Vagina (tissue), 2 donors: ENCODE results near the gene ATRN. TPM values are rescaled to one million over a fixed set of nuclear protein-coding genes. Genes with fewer than 3 reads are reported as not detected.

ENCODE experiments used
- DNase-seq, 2 donors: peaks; one replicate each; pipeline ENCODE4 v3.0.0-alpha.2; 2017; ENCODE audit errors: extremely low spot score in 2 of 2
- H3K27ac ChIP-seq: fragments of 200-600 bp; sonication (generic); one replicate; pipeline ENCODE4 v1.5.1; 2019
- H3K27me3 ChIP-seq: fragments of 200-600 bp; sonication (generic); one replicate; pipeline ENCODE4 v1.5.1; 2019
- H3K36me3 ChIP-seq, 2 donors: fragments of 200-600 bp; sonication (generic); one replicate each; pipeline ENCODE4 v1.5.1; 2017 to 2019
- H3K4me1 ChIP-seq: fragments of 200-600 bp; sonication (generic); one replicate; pipeline ENCODE4 v1.5.1; 2019
- H3K4me3 ChIP-seq, 2 donors: fragments of 200-600 bp; sonication (generic); 1 replicate in 1 of 2; 2 replicates in 1 of 2; pipeline ENCODE4 v1.5.1; 2016 to 2019
- H3K9me3 ChIP-seq: fragments of 200-600 bp; sonication (generic); one replicate; pipeline ENCODE4 v1.5.1; 2019
- CTCF ChIP-seq, 3 experiments: fragments of 450-650 bp in 2 of 3; fragments of 200-600 bp in 1 of 3; sonication (generic) in 1 of 3; IDR thresholded peaks; one replicate each; pipeline ENCODE4 v1.5.1; 2017 to 2019; ENCODE audit warnings: antibody characterized with exemption in 3 of 3, mild to moderate bottlenecking in 2 of 3, moderate library complexity in 2 of 3
- POLR2A ChIP-seq, 2 donors: fragments of 450-650 bp; IDR thresholded peaks; one replicate each; pipeline ENCODE4 v1.6.1; 2017; ENCODE audit warnings: antibody characterized with exemption in 2 of 2, mild to moderate bottlenecking in 2 of 2, moderate library complexity in 2 of 2
- POLR2AphosphoS5 ChIP-seq, 2 donors: sonication (generic); formaldehyde crosslinking; IDR thresholded peaks; one replicate each; pipeline ENCODE4 v1.9.0; 2017; ENCODE audit warnings: antibody characterized with exemption in 2 of 2, mild to moderate bottlenecking in 2 of 2, low read depth in 1 of 2; ENCODE audit not compliant: insufficient read depth in 1 of 2
- intact Hi-C: fragments of 100-400 bp; cut with DNase I; formaldehyde crosslinking; loops from one replicate; pipeline ENCODE4 v1.15.1; 2023
- total RNA-seq: library from RNA; depleted of rRNA; stranded (reverse); fragments of >200 nt; gene quantifications from one replicate; pipeline ENCODE4 v1.2.3, GENCODE V29; 2016

The ATRN gene
- total RNA-seq, 1 donor from 2014 or later, result 22.8 TPM

- DNase-seq, result no peak
- no peak for TF ChIP-seq POLR2A (IDR thresholded peaks at IDR 0.05)
- no peak for TF ChIP-seq POLR2AphosphoS5 (IDR thresholded peaks at IDR 0.05; ENCODE audit: insufficient read depth in 1 of 2, low read depth in 1 of 2)
- TF ChIP-seq CTCF (IDR thresholded peaks at IDR 0.05), result no peak
- Histone ChIP-seq H3K27me3 (no peaks in the 10 kb centered on the region), H3K36me3 (no peaks in the 10 kb centered on the region), H3K27ac (no peak overlapping the region), H3K9me3 (no peaks in the 10 kb centered on the region), H3K4me1 (peaks cover 4% of the 10 kb centered on the region), H3K4me3 (peak overlapping the region; percentile 16 to 33)
- intact Hi-C loops, result no loop called here
Observed at GRCh38 chr20:3661060-3661813, 190.4 kb downstream of the ATRN start.

GRCh38 chr20:3661814-3662665 lies 191.2 kb downstream of the ATRN start:
- Histone ChIP-seq H3K4me1 (peaks cover 10% of the 10 kb centered on the region), H3K9me3 (no peaks in the 10 kb centered on the region), H3K27me3 (no peaks in the 10 kb centered on the region), H3K4me3 (no peak overlapping the region), H3K27ac (no peak overlapping the region), H3K36me3 (no peaks in the 10 kb centered on the region)
- no peak for DNase-seq
- intact Hi-C loops, result no loop called here
- TF ChIP-seq CTCF (IDR thresholded peaks at IDR 0.05) (no peak), POLR2A (IDR thresholded peaks at IDR 0.05) (no peak), POLR2AphosphoS5 (IDR thresholded peaks at IDR 0.05; ENCODE audit: insufficient read depth in 1 of 2, low read depth in 1 of 2) (no peak)

GRCh38 chr20:3663031-3663701 lies 192.3 kb downstream of the ATRN start, which contains the start of gene GFRA4:
Gene GFRA4, minus strand, starts transcription at chr20:3663399. Its CDS starts 0 bp downstream, at chr20:3663399.
- intact Hi-C loops, result no loop called here

GRCh38 chr20:3663858-3664257 lies 193.0 kb downstream of the ATRN start:
- H3K27me3 ChIP-seq, result no peaks in the 10 kb centered on the region
- no peaks in the 10 kb centered on the region for H3K36me3 ChIP-seq
- H3K9me3 ChIP-seq, result no peaks in the 10 kb centered on the region
- no peak overlapping the region for H3K27ac ChIP-seq
- H3K4me1 ChIP-seq, result peaks cover 13% of the 10 kb centered on the region
- TF ChIP-seq CTCF (IDR thresholded peaks at IDR 0.05) (no peak), POLR2AphosphoS5 (IDR thresholded peaks at IDR 0.05; ENCODE audit: insufficient read depth in 1 of 2, low read depth in 1 of 2) (no peak), POLR2A (IDR thresholded peaks at IDR 0.05) (no peak)
- no peak for DNase-seq
- intact Hi-C loops, result no loop called here
- H3K4me3 ChIP-seq, result no peak overlapping the region

More at GRCh38 chr20:3663031-3663701, 192.3 kb downstream of the ATRN start, which contains the start of gene GFRA4:
- Histone ChIP-seq H3K4me1 (peaks cover 13% of the 10 kb centered on the region), H3K27me3 (no peaks in the 10 kb centered on the region), H3K4me3 (no peak within 1 kb of the TSS), H3K9me3 (no peaks in the 10 kb centered on the region), H3K27ac (no peak within 1 kb of the TSS), H3K36me3 (no peaks in the 10 kb centered on the region)
- DNase-seq, result no peak
- TF ChIP-seq POLR2A (IDR thresholded peaks at IDR 0.05) (no peak), POLR2AphosphoS5 (IDR thresholded peaks at IDR 0.05; ENCODE audit: insufficient read depth in 1 of 2, low read depth in 1 of 2) (no peak), CTCF (IDR thresholded peaks at IDR 0.05) (no peak)
